Hepatocyte (in vitro differentiated cells): ENCODE results near the gene DPP8. TPM values are rescaled to one million over a fixed set of nuclear protein-coding genes. Genes with fewer than 3 reads are reported as not detected.
A peak's percentile ranks its signal among the peaks of the same experiment; 100 is the strongest.
"Not testable (repeated sequence)": the region's sequence is repeated elsewhere in the genome, so short reads cannot be mapped to it uniquely, and the experiment has no call there.

ENCODE experiments used
- DNase-seq: peaks from one replicate; pipeline ENCODE4 v3.0.0-alpha.2; 2016; ENCODE audit warnings: low spot score
- H2AFZ ChIP-seq: fragments of 200-600 bp; sonication (generic); 2 replicates; pipeline ENCODE4 v1.6.0; 2016; ENCODE audit warnings: antibody characterized with exemption, mild to moderate bottlenecking
- H3K27ac ChIP-seq: fragments of 200-600 bp; sonication (generic); 2 replicates; pipeline ENCODE4 v1.5.1; 2016; ENCODE audit warnings: mild to moderate bottlenecking
- H3K27me3 ChIP-seq: fragments of 200-600 bp; sonication (generic); 2 replicates; pipeline ENCODE4 v1.6.1; 2016
- H3K36me3 ChIP-seq: fragments of 200-600 bp; sonication (generic); replicated peaks from 2 replicates; pipeline ENCODE4 v1.5.1; 2016; ENCODE audit warnings: low read depth; ENCODE audit not compliant: insufficient read depth
- H3K4me1 ChIP-seq: fragments of 200-600 bp; sonication (generic); 2 replicates; pipeline ENCODE4 v1.5.1; 2016; ENCODE audit warnings: mild to moderate bottlenecking, moderate library complexity; ENCODE audit not compliant: insufficient read depth
- H3K4me2 ChIP-seq: fragments of 200-600 bp; sonication (generic); 2 replicates; pipeline ENCODE4 v1.6.0; 2016
- H3K4me3 ChIP-seq: fragments of 200-600 bp; sonication (generic); 2 replicates; pipeline ENCODE4 v1.5.1; 2016; ENCODE audit warnings: mild to moderate bottlenecking
- H3K79me2 ChIP-seq: fragments of 200-600 bp; sonication (generic); 2 replicates; pipeline ENCODE4 v1.6.0; 2017; ENCODE audit warnings: mild to moderate bottlenecking
- H3K9me2 ChIP-seq: fragments of 200-600 bp; sonication (generic); replicated peaks from 2 replicates; pipeline ENCODE4 v1.6.0; 2017; ENCODE audit warnings: mild to moderate bottlenecking; ENCODE audit not compliant: insufficient read depth
- H3K9me3 ChIP-seq: fragments of 200-600 bp; sonication (generic); 2 replicates; pipeline ENCODE4 v1.5.1; 2016; ENCODE audit warnings: low read depth, mild to moderate bottlenecking
- H4K20me1 ChIP-seq: fragments of 200-600 bp; sonication (generic); 2 replicates; pipeline ENCODE4 v1.6.0; 2016; ENCODE audit warnings: mild to moderate bottlenecking; ENCODE audit not compliant: insufficient read depth, poor library complexity, severe bottlenecking
- CTCF ChIP-seq: fragments of 200-600 bp; sonication (generic); IDR thresholded peaks from 2 replicates; pipeline ENCODE4 v1.5.1; 2016; ENCODE audit warnings: antibody characterized with exemption, mild to moderate bottlenecking; ENCODE audit not compliant: poor library complexity
- EZH2 ChIP-seq: fragments of 200-600 bp; sonication (generic); IDR thresholded peaks from 2 replicates; pipeline ENCODE4 v1.6.1; 2016; ENCODE audit warnings: antibody characterized with exemption, mild to moderate bottlenecking, borderline replicate concordance
- EZH2phosphoT487 ChIP-seq: fragments of 200-600 bp; sonication (generic); IDR thresholded peaks from one replicate; pipeline ENCODE4 v1.6.1; 2018; ENCODE audit warnings: antibody characterized with exemption, mild to moderate bottlenecking, low read depth, moderate library complexity; ENCODE audit not compliant: unreplicated experiment, severe bottlenecking
- WGBS: methylation state at CpG from one replicate; pipeline ENCODE4 v1.1.6; 2016; ENCODE audit warnings: low lambda C conversion rate; ENCODE audit errors: missing lambda C conversion rate; 5-methylcytosine and 5-hydroxymethylcytosine counted together
- polyA plus RNA-seq: library from polyadenylated mRNA; unstranded; fragments of >200 nt; fragmentation: Nextera tagmentation; extraction: Ambion mirVana; gene quantifications from 2 replicates; pipeline ENCODE4 v1.2.1, GENCODE V29; 2016
- total RNA-seq: library from RNA; depleted of rRNA; stranded (reverse); fragments of >200 nt; gene quantifications from 2 replicates; pipeline ENCODE4 v1.2.3, GENCODE V29; 2014

Gene DPP8
- total and polyA plus RNA-seq, 2 experiments from 2014 or later, result 23.3 to 25.3 TPM

GRCh38 chr15:65553691-65554090, 36.2 kb upstream of the DPP8 start:
- WGBS, result 99% methylated on average over 3 of the region's 3 CpGs
- Histone ChIP-seq H3K79me2 (peaks cover 67% of the 10 kb centered on the region), H3K36me3 (no peaks in the 10 kb centered on the region)

DNA sequence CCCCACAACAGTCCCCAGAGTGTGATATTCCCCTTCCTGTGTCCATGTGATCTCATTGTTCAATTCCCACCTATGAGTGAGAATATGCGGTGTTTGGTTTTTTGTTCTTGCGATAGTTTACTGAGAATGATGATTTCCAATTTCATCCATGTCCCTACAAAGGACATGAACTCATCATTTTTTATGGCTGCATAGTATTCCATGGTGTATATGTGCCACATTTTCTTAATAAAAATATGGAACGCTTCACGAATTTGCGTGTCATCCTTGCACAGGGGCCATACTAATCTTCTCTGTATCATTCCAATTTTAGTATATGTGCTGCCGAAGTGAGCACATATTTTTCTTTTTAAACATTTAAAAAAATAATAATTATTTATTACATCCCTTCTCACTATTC, 35.4 kb upstream of the DPP8 start:
- DNase-seq, H3K4me2 ChIP-seq, H3K27me3 ChIP-seq, H3K4me3 ChIP-seq, H3K9me2 ChIP-seq, H3K9me3 ChIP-seq, H3K36me3 ChIP-seq, H3K27ac ChIP-seq, H3K4me1 ChIP-seq, H2AFZ ChIP-seq: not testable (repeated sequence)
- Histone ChIP-seq H4K20me1 (peaks cover 29% of the 10 kb centered on the region), H3K79me2 (peaks cover 74% of the 10 kb centered on the region)
- 99% methylated on average over 5 of the region's 6 CpGs for WGBS

More at GRCh38 chr15:65553691-65554090, 36.2 kb upstream of the DPP8 start:
- TF ChIP-seq EZH2 (no peak), CTCF (no peak), EZH2phosphoT487 (no peak)
- Histone ChIP-seq H3K4me1 (no peaks in the 10 kb centered on the region), H3K9me2 (no peaks in the 10 kb centered on the region), H3K27me3 (no peaks in the 10 kb centered on the region), H4K20me1 (peaks cover 22% of the 10 kb centered on the region), H2AFZ (no peak overlapping the region), H3K9me3 (no peaks in the 10 kb centered on the region), H3K4me2 (no peak overlapping the region), H3K4me3 (no peak overlapping the region), H3K27ac (no peak overlapping the region)
- no peak for DNase-seq

DNA sequence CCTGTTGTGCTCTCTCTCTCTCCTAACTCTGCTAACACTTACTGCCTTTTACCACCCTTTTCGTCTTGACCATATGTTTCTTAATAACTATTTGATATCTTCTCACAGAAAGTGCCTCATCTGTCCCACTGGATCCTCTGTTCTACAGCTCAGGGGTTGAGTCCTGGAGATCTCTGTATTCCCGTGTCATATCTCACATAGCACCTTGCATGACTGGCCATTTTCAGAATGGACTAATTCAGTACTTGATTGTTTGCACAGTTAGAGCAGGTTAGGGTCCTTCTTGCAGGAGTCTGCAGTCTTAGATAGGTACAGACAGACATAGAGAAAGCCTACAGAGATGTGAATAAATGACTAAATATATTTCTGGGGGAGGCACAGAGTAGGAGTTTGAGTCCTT, 33.7 kb upstream of the DPP8 start:
- H3K4me1 ChIP-seq, result no peaks in the 10 kb centered on the region
- no peaks in the 10 kb centered on the region for H3K27me3 ChIP-seq
- peaks cover 87% of the 10 kb centered on the region for H3K79me2 ChIP-seq
- TF ChIP-seq EZH2phosphoT487 (no peak), CTCF (no peak), EZH2 (no peak)
- no peak overlapping the region for H2AFZ ChIP-seq
- no peaks in the 10 kb centered on the region for H3K9me2 ChIP-seq
- H3K4me3 ChIP-seq, result no peak overlapping the region
- H3K27ac ChIP-seq, result peak overlapping the region; percentile 41
- no peak for DNase-seq
- H3K36me3 ChIP-seq, result no peaks in the 10 kb centered on the region
- WGBS, result 82% methylated on average over 2 of the region's 2 CpGs
- H3K4me2 ChIP-seq, result peak overlapping the region; percentile 14
- no peaks in the 10 kb centered on the region for H3K9me3 ChIP-seq
- H4K20me1 ChIP-seq, result peaks cover 35% of the 10 kb centered on the region

- Histone ChIP-seq H3K9me2 (no peaks in the 10 kb centered on the region), H2AFZ (no peak overlapping the region), H3K27ac (peak overlapping the region; percentile 41), H3K4me3 (no peak overlapping the region), H3K9me3 (no peaks in the 10 kb centered on the region), H3K4me2 (peak overlapping the region; percentile 14), H3K79me2 (peaks cover 90% of the 10 kb centered on the region), H3K27me3 (no peaks in the 10 kb centered on the region), H3K4me1 (no peaks in the 10 kb centered on the region), H4K20me1 (peaks cover 39% of the 10 kb centered on the region), H3K36me3 (no peaks in the 10 kb centered on the region)
- peak; percentile 23 for DNase-seq
- TF ChIP-seq CTCF, result no peak
- TF ChIP-seq EZH2, result no peak
- no peak for TF ChIP-seq EZH2phosphoT487
- 65% methylated on average over 3 of the region's 3 CpGs for WGBS
Measured at GRCh38 chr15:65550681-65551098, 33.2 kb upstream of the DPP8 start.

- not testable (repeated sequence) for H3K36me3 ChIP-seq, H3K4me3 ChIP-seq, H3K27me3 ChIP-seq, H3K4me2 ChIP-seq, H3K9me3 ChIP-seq, H3K27ac ChIP-seq, H3K9me2 ChIP-seq, DNase-seq, H3K4me1 ChIP-seq, H2AFZ ChIP-seq
- Histone ChIP-seq H4K20me1 (peaks cover 47% of the 10 kb centered on the region), H3K79me2 (peaks cover 93% of the 10 kb centered on the region)
- WGBS, result 99% methylated on average over 8 of the region's 9 CpGs
Measured at GRCh38 chr15:65549288-65549687, 31.8 kb upstream of the DPP8 start.
